GM12801 (cell line): Measurements from ENCODE around the gene SERPINA5.

Experiments
- CTCF ChIP-seq: IDR thresholded peaks from one replicate; pipeline ENCODE4 v1.5.1; 2011; ENCODE audit warnings: control low read depth; ENCODE audit not compliant: insufficient read length; ENCODE audit errors: extremely low read depth

Gene SERPINA5

GRCh38 chr14:94581127-94581999 lies at the start of gene SERPINA5:
SERPINA5 (plus strand) TSS chr14:94581426; CDS start chr14:94587363, 5,937 bp downstream.
- TF ChIP-seq CTCF, result no peak

- TF ChIP-seq CTCF, result no peak
Observed at GRCh38 chr14:94532447-94532846, 48.8 kb upstream of the SERPINA5 start.

GRCh38 chr14:94535506-94535905 lies 45.7 kb upstream of the SERPINA5 start:
- no peak for TF ChIP-seq CTCF

- TF ChIP-seq CTCF, result no peak
Observed at GRCh38 chr14:94536836-94537235, 44.4 kb upstream of the SERPINA5 start.

GRCh38 chr14:94538070-94538740 lies 43.0 kb upstream of the SERPINA5 start:
- no peak for TF ChIP-seq CTCF

- TF ChIP-seq CTCF, result no peak
Observed at GRCh38 chr14:94539181-94539580, 42.0 kb upstream of the SERPINA5 start.

- no peak for TF ChIP-seq CTCF
Observed at GRCh38 chr14:94540031-94540794, 41.0 kb upstream of the SERPINA5 start.
